ENCODE results near the gene DSCAM.

Gene DSCAM

DNA sequence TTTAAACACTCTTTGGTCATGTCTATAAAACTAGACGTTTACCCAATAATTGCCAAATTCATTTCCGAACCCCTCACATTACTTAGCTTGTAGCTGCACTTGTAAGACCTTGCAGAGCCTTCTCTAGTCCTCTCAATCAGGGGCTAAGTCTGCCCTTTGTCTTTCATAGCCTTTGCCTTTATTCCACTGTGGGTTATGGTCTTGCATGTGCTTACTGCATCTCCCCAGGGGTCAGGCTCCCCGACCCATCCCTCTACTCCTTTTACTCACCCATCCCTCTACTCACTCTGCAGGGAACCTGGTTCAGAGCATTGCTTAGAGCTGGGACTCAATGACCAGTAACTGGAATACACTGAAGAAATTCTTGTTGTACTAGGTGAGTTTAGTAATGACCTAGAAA lies 744.3 kb downstream of the DSCAM start:
- DNase-seq (ENCODE audit: low read depth): no peak

GRCh38 chr21:40099809-40100208 lies 747.1 kb downstream of the DSCAM start:
- no peak for DNase-seq (ENCODE audit: low read depth)

DNA sequence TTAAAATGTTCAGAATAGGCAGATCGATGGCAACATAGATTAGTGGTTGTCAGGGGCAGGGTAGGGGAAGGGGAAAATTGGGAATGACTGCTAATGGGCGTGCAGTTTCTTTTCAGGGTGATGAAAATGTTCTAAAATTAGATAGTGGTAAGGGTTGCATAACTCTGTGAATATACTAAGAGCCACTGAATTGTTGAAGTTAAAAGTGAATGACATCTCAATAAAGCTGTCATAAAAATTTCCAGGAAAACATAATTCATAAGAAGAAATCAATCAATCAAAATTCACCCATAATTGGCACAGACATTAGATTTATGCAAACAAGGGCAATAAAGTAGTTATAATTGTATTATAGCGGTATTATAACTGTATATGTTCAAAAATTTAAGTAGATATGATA lies 751.5 kb downstream of the DSCAM start:
- DNase-seq (ENCODE audit: low read depth): no peak

- no peak for DNase-seq (ENCODE audit: low read depth)
Observed at GRCh38 chr21:40080385-40080784, 766.6 kb downstream of the DSCAM start.

- no peak for DNase-seq (ENCODE audit: low read depth)
Observed at GRCh38 chr21:40074710-40075109, 772.2 kb downstream of the DSCAM start.

DNA sequence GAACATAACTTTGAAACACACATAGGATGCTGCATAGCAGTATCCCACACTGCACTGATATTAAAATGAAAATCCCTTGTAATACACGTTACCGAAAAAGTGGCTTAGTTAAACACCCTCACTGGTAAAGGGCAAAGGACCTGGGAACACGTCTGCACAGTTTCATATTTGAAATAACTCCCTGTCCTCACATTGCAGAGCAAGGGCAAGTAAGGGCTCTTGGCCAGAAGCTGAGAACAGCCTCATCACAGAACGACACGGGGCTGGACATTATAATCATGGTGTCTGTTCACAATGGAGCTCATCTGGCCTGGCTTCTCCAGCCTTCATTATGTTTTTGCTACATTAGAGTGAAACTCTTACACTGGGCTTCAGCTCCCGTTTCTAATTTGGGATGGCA lies 772.8 kb downstream of the DSCAM start:
- DNase-seq (ENCODE audit: low read depth): no peak

GRCh38 chr21:40073642-40074041 lies 773.3 kb downstream of the DSCAM start:
- DNase-seq (ENCODE audit: low read depth): no peak

GRCh38 chr21:40070871-40071270 lies 776.1 kb downstream of the DSCAM start:
- DNase-seq (ENCODE audit: low read depth): no peak

DNA sequence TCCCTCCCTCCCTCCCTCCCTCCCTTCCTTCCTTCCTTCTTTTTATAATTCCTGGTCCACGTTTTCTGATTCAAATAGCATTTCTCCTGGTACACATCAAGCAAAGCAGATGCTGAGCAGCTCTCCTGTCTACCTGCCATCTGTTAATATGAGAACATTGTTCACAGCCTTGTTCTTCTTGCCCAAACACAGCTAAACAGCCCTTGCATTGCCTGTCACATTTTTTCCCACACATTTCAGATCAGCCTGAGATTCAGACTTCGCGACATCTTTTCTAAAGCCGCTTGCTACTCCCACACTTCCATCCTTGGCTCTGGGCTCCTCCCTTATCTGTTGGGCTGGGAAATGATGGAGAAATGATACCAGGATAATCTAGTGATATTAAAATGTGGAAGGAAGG lies 779.2 kb downstream of the DSCAM start:
- no peak for DNase-seq (ENCODE audit: low read depth)

- no peak for DNase-seq (ENCODE audit: low read depth)
Observed at GRCh38 chr21:40066221-40066620, 780.7 kb downstream of the DSCAM start.

DNA sequence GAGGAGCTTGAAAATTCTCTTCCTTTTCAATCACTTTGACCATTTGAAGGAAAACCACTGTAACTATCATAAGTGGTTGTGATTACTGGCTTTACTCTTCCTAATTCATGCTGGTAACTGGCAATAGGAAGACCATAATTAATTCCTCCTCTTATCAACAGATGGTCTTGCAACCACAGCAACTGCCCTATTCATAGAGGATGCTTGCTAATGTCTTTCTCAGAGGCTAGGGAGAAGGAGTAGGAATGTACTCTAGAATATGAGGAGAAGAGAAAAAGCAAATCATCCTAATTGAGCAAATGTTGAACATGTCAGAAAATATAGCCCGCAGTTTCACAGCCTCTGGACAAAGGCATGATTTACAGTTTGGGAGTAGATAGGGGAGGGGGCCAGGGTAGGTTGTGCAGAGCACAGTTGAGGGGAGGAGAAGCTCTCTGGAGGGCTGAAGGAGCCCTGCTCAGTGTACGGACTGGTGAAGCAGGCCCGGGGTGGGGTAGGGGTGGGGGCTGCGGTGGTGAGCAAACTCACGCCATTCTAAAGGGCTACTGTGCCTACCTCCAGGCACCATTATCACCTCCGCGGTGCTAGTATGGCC lies 786.8 kb downstream of the DSCAM start:
- no peak for DNase-seq (ENCODE audit: low read depth)

DNA sequence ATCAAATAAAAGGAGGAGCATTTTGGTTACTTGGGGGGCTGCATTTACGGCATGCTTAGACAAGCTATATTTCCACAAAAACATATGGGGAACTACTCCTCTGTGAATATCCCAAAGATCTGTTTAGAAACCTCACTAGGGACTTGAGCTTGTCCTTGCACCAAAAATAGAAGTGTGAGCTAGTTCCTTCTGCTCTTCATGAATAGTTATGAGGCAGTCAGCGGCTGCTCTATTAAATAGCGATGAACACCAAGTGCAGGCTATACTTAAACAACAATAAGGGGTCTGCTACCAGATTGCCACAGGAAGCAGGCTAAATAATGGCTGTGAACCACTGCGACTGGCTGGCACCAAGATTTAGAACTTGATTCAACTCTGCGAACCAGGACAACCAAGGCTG lies 789.6 kb downstream of the DSCAM start:
- no peak for DNase-seq (ENCODE audit: low read depth)

GRCh38 chr21:40056031-40056430 lies 790.9 kb downstream of the DSCAM start:
- DNase-seq (ENCODE audit: low read depth): no peak

GRCh38 chr21:40054403-40054802 lies 792.6 kb downstream of the DSCAM start:
- DNase-seq (ENCODE audit: low read depth): no peak

- DNase-seq (ENCODE audit: low read depth): no peak
Observed at GRCh38 chr21:40053007-40053406, 794.0 kb downstream of the DSCAM start.

DNA sequence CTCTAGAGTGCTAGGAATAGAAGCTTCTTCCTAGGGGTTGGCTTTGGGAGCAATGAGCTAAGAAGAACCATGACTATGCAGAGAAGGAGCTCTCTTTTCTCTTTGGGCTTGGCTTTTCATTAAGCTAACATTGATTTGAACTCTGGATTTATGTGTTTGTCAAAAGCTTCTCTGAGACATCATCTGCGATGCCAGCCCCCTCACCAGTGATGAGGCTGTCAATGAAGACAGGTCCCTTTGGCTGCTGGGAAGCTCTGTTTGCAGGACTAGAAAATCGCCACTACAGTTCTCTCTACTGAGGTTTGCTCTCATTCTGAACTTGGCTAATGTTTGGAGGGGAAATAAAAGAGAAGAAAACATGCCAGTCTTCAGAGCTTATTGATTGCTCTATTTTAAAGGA lies 794.7 kb downstream of the DSCAM start:
- DNase-seq (ENCODE audit: low read depth): no peak

DNA sequence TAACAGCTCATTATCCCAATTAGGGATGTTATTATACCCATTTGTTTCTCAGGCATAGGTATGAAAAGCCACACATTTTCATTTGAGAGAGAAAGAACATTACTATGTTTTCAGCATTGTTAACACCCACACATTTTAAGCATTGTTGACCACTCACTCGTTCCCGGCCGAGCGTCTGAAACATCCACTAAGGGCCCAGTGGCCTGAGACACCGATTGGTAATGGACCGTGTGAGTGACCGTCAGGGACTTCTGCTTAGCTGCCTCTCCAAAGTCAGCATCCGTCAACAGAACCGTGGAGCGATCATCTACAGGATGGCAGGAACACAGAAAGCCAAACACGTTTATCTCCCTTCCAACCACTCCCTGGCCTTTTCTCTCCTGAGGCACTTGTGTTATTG lies 795.2 kb downstream of the DSCAM start:
- no peak for DNase-seq (ENCODE audit: low read depth)

- no peak for DNase-seq (ENCODE audit: low read depth)
Observed at GRCh38 chr21:40049931-40050290, 797.0 kb downstream of the DSCAM start.

DNA sequence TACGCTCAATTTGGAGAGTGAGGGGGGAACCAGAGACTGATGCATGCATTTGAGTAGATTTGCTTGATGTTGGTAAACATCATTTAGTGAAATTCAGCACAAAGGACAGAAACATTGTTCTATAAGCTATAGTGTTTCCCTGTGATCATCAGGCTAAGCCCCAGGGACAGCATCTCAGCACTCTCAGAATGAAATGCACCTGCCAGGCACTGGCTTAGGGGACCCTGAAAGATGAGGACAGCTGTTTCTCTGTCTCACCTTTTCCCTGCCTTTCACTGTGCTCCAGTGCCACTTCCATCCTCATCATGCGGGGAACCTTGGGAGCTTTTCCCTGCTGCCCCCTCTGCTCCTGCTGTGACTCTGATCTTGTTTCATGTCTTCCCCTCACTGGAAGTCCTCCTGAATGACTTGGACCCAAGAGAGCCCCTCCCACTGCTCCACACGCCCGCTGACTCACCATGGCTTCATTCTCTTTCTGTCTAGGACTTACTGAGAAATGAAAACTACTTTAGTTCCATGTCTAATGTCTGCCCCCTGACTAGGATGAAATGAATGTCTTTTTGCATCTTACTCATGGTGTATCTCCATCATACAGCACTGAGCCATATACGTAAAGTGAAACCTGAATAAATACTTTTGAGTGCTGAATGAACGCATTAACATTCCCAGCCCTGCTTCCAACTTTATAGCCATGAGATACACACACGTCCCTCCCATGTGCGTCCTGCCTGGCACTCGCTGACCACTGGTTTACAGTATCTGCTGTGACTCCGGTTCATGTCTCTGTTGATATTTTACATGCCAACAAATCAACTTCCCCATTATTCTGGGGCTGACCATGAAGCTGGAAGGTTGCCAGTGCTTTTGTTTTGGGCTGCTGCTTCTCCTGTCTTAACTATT lies 797.7 kb downstream of the DSCAM start:
- no peak for DNase-seq (ENCODE audit: low read depth)

- DNase-seq (ENCODE audit: low read depth): no peak
Observed at GRCh38 chr21:40047993-40048730, 798.8 kb downstream of the DSCAM start.

- DNase-seq (ENCODE audit: low read depth): no peak
Observed at GRCh38 chr21:40047211-40047610, 799.7 kb downstream of the DSCAM start.

- no peak for DNase-seq (ENCODE audit: low read depth)
Observed at GRCh38 chr21:40043866-40044265, 803.1 kb downstream of the DSCAM start.

DNA sequence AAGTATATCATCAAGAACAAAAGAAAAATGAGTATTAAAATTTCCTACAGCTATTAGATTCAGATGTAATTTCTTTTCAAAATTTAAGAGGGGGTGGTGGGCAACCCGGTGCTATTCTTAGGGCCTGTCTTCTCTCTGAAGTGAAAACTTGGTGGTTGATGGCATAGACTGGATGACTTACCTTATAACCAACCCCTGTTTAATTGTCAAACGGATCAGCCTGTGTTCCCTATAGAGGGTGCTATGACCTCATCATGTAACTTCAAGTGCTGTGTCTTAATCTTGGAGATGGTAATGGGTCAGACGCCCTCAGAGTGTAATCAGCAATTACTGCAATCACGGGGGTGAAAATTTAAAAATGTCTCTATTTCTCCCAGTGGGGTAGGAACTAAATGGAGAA lies 803.5 kb downstream of the DSCAM start:
- DNase-seq (ENCODE audit: low read depth): no peak

All from fibroblast of gingiva (primary cell).